SK-N-SH (cell line): ENCODE measurements around the gene MYL12A. TPM values are rescaled to one million over a fixed set of nuclear protein-coding genes. Genes with fewer than 3 reads are reported as not detected.

Experiments
- CTCF ChIA-PET: fragments of 300-600, 350-600 bp; formaldehyde crosslinking; extraction: SDS; loops from one replicate; lab custom pipeline; 2021; lab: Yijun Ruan, JAX
- POLR2A ChIA-PET: fragments of 350-600 bp; sonication (Branson Sonifier 250); formaldehyde crosslinking; extraction: SDS; loops from one replicate; lab custom pipeline; 2020; ENCODE audit warnings: antibody characterized with exemption, inconsistent platforms; lab: Yijun Ruan, JAX
- DNase-seq: peaks from one replicate; pipeline ENCODE4 v3.0.0; 2012
- H2AFZ ChIP-seq: fragments of 200-600 bp; sonication (generic); 2 replicates; pipeline ENCODE4 v1.8.1; 2016; ENCODE audit warnings: antibody characterized with exemption, mild to moderate bottlenecking, low read depth
- H3F3A ChIP-seq: fragments of 200-600 bp; sonication (generic); replicated peaks from 2 replicates; pipeline ENCODE3; 2016; ENCODE audit warnings: antibody characterized with exemption, mild to moderate bottlenecking; ENCODE audit not compliant: insufficient read depth
- H3K27ac ChIP-seq, 2 experiments: fragments of 200-500 bp in 1 of 2; fragments of 200-600 bp in 1 of 2; sonication (Bioruptor generic) in 1 of 2; sonication (generic), shearing (Covaris generic) in 1 of 2; 2 replicates each; pipeline versions ENCODE4 v1.5.1 to v1.6.1; 2014 to 2016; ENCODE audit warnings: low read depth in 2 of 2, inconsistent platforms in 1 of 2, low read length in 1 of 2, mild to moderate bottlenecking in 1 of 2, mixed read lengths in 1 of 2
- H3K27me3 ChIP-seq: fragments of 200-600 bp; sonication (generic), shearing (Covaris generic); 2 replicates; pipeline ENCODE4 v1.6.1; 2016; ENCODE audit warnings: mixed run types; ENCODE audit not compliant: insufficient read depth
- H3K36me3 ChIP-seq, 2 experiments: fragments of 200-500 bp in 1 of 2; fragments of 200-600 bp in 1 of 2; sonication (Bioruptor generic) in 1 of 2; sonication (generic) in 1 of 2; replicated peaks in 1 of 2; 2 replicates each; pipeline versions ENCODE3 to v1.5.1; 2014 to 2016; ENCODE audit warnings: low read length in 1 of 2, mild to moderate bottlenecking in 1 of 2; ENCODE audit not compliant: insufficient read depth in 2 of 2, control insufficient read depth in 1 of 2
- H3K4me1 ChIP-seq, 2 experiments: fragments of 200-500 bp in 1 of 2; fragments of 200-600 bp in 1 of 2; sonication (Bioruptor generic) in 1 of 2; sonication (generic), shearing (Covaris generic) in 1 of 2; 2 replicates each; pipeline versions ENCODE4 v1.5.1 to v1.6.1; 2014 to 2016; ENCODE audit warnings: low read depth in 1 of 2, low read length in 1 of 2, mixed run types in 1 of 2; ENCODE audit not compliant: insufficient read depth in 2 of 2, control insufficient read depth in 1 of 2
- H3K4me2 ChIP-seq: fragments of 200-600 bp; sonication (generic), shearing (Covaris generic); 2 replicates; pipeline ENCODE4 v1.6.1; 2017; ENCODE audit warnings: mixed run types
- H3K4me3 ChIP-seq, 2 experiments: fragments of 200-500 bp in 1 of 2; fragments of 200-600 bp in 1 of 2; sonication (Bioruptor generic) in 1 of 2; sonication (generic), shearing (Covaris generic) in 1 of 2; 2 replicates each; pipeline versions ENCODE4 v1.5.1 to v1.8.1; 2014 to 2016; ENCODE audit warnings: low read depth in 2 of 2, inconsistent platforms in 1 of 2, low read length in 1 of 2, mild to moderate bottlenecking in 1 of 2, mixed read lengths in 1 of 2, moderate library complexity in 1 of 2
- H3K79me2 ChIP-seq: fragments of 200-600 bp; sonication (generic); 2 replicates; pipeline ENCODE4 v1.8.1; 2017; ENCODE audit warnings: mild to moderate bottlenecking; ENCODE audit not compliant: insufficient read depth
- H3K9ac ChIP-seq: fragments of 200-600 bp; sonication (generic); 2 replicates; pipeline ENCODE4 v1.6.1; 2017; ENCODE audit warnings: mixed run types
- H3K9me2 ChIP-seq: fragments of 200-600 bp; sonication (generic); 2 replicates; pipeline ENCODE4 v1.6.1; 2017; ENCODE audit warnings: mixed run types
- H3K9me3 ChIP-seq: fragments of 200-600 bp; sonication (generic); 2 replicates; pipeline ENCODE4 v1.6.1; 2017; ENCODE audit warnings: mixed run types, mild to moderate bottlenecking, moderate library complexity
- H4K20me1 ChIP-seq: fragments of 200-600 bp; sonication (generic); 2 replicates; pipeline ENCODE4 v1.6.1; 2017; ENCODE audit warnings: mild to moderate bottlenecking, mixed run types; ENCODE audit not compliant: insufficient read depth
- ELF1 ChIP-seq: IDR thresholded peaks from 2 replicates; pipeline ENCODE4 v1.4.0; 2012
- EZH2phosphoT487 ChIP-seq: fragments of 200-600 bp; sonication (generic); IDR thresholded peaks from 2 replicates; pipeline ENCODE4 v1.6.1; 2017; ENCODE audit warnings: low read depth, mixed run types, mild to moderate bottlenecking, antibody characterized with exemption, moderate library complexity, borderline replicate concordance
- GABPA ChIP-seq: IDR thresholded peaks from 2 replicates; pipeline ENCODE4 v1.4.0; 2012; ENCODE audit warnings: low read depth, mild to moderate bottlenecking
- MEF2A ChIP-seq: IDR thresholded peaks from 2 replicates; pipeline ENCODE4 v1.4.0; 2012; ENCODE audit warnings: low read depth, borderline replicate concordance
- NFIC ChIP-seq: IDR thresholded peaks from 2 replicates; pipeline ENCODE4 v1.4.0; 2012; ENCODE audit warnings: borderline replicate concordance
- RAD21 ChIP-seq: IDR thresholded peaks from 2 replicates; pipeline ENCODE4 v1.6.1; 2012; ENCODE audit warnings: mild to moderate bottlenecking, low read length
- RCOR1 ChIP-seq: fragments of 150-350 bp; IDR thresholded peaks from 2 replicates; pipeline ENCODE4 v1.6.1; 2017; ENCODE audit warnings: antibody characterized with exemption, low read length
- RXRA ChIP-seq: IDR thresholded peaks from 2 replicates; pipeline ENCODE4 v1.4.0; 2012; ENCODE audit warnings: low read depth, mild to moderate bottlenecking, borderline replicate concordance
- SIN3A ChIP-seq: IDR thresholded peaks from 2 replicates; pipeline ENCODE4 v1.6.1; 2012; ENCODE audit warnings: low read depth, mild to moderate bottlenecking, low read length, moderate library complexity, borderline replicate concordance
- SMC3 ChIP-seq: IDR thresholded peaks from 2 replicates; pipeline ENCODE4 v1.6.1; 2012; ENCODE audit warnings: low read depth, low read length, improper control_type of control experiment
- TAF1 ChIP-seq: IDR thresholded peaks from 2 replicates; pipeline ENCODE4 v1.6.1; 2012; ENCODE audit warnings: low read depth, mild to moderate bottlenecking, low read length, moderate library complexity, borderline replicate concordance
- TEAD4 ChIP-seq: IDR thresholded peaks from 2 replicates; pipeline ENCODE4 v1.4.0; 2012; ENCODE audit warnings: mild to moderate bottlenecking, borderline replicate concordance; ENCODE audit not compliant: insufficient read depth
- WGBS: methylation state at CpG from one replicate; pipeline ENCODE4 v1.1.6; 2017; ENCODE audit warnings: low lambda C conversion rate; 5-methylcytosine and 5-hydroxymethylcytosine counted together
- polyA plus RNA-seq, 3 experiments: library from polyadenylated mRNA; depleted of rRNA; stranded (reverse); fragments of >200 nt; gene quantifications; 2 replicates each; pipeline ENCODE4 v1.2.3, GENCODE V29; 2012
- TF ChIP-seq, protein P1 (sequence below): IDR thresholded peaks from 2 replicates; pipeline ENCODE4 v1.6.1; 2012; ENCODE audit warnings: mild to moderate bottlenecking, low read depth, low read length, moderate library complexity
- TF ChIP-seq, protein P2 (sequence below): fragments of 200-600 bp; sonication (generic); IDR thresholded peaks from 2 replicates; pipeline ENCODE4 v1.6.1; 2017; ENCODE audit warnings: antibody characterized with exemption, mild to moderate bottlenecking, moderate library complexity
- TF ChIP-seq, protein P3 (sequence below): IDR thresholded peaks from 2 replicates; pipeline ENCODE4 v1.4.0; 2012; ENCODE audit warnings: low read depth, borderline replicate concordance
- TF ChIP-seq, protein P4 (sequence below): IDR thresholded peaks from 2 replicates; pipeline ENCODE4; 2012
- TF ChIP-seq, protein P5 (sequence below): fragments of 150-350 bp; IDR thresholded peaks from 2 replicates; pipeline ENCODE4 v1.6.1; 2016; ENCODE audit warnings: mild to moderate bottlenecking, low read depth, low read length

Gene MYL12A
- polyA plus RNA-seq, 1 of the 3 experiments (the other 2 are of a cell fraction): 448 TPM

DNA sequence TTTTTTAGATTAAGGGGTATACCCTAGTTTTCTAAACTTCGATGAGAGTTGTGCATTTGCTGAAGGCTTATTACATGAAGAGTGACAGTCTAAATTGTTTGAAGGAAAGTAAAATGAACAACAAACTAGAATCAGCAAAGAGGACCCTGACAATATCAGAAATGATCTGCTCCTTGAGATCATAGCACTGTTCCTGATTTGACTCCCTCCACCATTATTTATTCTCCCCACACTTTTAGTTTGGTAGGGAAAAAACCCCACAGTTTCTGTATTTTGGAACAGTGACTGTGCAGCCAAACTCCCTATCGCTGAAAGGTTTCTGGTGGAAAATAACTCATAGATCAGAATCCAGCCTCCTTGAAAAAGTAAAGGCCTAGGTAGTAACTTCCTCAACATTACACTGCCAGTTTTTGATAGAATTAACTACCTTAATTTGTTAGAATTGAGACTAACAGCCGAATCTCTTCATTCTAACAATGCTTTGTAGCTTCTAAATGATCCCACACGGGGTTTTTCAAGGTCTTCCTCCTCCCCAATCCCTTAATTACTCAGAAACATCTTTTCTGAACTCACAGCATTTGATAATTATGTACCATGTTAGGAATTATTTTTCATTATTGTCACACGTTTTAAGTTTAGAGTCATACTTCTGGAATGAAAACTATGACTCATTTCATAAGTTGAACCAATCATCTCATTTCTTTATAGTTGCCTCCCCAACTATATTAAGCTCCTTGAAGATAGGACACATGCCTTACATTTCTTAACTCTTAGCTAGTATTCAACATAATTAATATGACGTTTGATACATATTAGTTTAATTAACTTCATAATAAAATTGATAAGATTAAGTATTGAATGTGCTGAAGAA, 2.9 kb downstream of the MYL12A start (continued):
- TF ChIP-seq RCOR1 (no peak), RAD21 (no peak), RXRA (no peak), MEF2A (0 out of 2 replicates have a peak, but pooled peaks have one; percentile 33), SMC3 (no peak)
- TF ChIP-seq, protein P1, sequence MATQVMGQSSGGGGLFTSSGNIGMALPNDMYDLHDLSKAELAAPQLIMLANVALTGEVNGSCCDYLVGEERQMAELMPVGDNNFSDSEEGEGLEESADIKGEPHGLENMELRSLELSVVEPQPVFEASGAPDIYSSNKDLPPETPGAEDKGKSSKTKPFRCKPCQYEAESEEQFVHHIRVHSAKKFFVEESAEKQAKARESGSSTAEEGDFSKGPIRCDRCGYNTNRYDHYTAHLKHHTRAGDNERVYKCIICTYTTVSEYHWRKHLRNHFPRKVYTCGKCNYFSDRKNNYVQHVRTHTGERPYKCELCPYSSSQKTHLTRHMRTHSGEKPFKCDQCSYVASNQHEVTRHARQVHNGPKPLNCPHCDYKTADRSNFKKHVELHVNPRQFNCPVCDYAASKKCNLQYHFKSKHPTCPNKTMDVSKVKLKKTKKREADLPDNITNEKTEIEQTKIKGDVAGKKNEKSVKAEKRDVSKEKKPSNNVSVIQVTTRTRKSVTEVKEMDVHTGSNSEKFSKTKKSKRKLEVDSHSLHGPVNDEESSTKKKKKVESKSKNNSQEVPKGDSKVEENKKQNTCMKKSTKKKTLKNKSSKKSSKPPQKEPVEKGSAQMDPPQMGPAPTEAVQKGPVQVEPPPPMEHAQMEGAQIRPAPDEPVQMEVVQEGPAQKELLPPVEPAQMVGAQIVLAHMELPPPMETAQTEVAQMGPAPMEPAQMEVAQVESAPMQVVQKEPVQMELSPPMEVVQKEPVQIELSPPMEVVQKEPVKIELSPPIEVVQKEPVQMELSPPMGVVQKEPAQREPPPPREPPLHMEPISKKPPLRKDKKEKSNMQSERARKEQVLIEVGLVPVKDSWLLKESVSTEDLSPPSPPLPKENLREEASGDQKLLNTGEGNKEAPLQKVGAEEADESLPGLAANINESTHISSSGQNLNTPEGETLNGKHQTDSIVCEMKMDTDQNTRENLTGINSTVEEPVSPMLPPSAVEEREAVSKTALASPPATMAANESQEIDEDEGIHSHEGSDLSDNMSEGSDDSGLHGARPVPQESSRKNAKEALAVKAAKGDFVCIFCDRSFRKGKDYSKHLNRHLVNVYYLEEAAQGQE: no peak
- TF ChIP-seq, protein P2, sequence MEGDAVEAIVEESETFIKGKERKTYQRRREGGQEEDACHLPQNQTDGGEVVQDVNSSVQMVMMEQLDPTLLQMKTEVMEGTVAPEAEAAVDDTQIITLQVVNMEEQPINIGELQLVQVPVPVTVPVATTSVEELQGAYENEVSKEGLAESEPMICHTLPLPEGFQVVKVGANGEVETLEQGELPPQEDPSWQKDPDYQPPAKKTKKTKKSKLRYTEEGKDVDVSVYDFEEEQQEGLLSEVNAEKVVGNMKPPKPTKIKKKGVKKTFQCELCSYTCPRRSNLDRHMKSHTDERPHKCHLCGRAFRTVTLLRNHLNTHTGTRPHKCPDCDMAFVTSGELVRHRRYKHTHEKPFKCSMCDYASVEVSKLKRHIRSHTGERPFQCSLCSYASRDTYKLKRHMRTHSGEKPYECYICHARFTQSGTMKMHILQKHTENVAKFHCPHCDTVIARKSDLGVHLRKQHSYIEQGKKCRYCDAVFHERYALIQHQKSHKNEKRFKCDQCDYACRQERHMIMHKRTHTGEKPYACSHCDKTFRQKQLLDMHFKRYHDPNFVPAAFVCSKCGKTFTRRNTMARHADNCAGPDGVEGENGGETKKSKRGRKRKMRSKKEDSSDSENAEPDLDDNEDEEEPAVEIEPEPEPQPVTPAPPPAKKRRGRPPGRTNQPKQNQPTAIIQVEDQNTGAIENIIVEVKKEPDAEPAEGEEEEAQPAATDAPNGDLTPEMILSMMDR: no peak
- TF ChIP-seq, all 33 proteins: peak for 7

DNA sequence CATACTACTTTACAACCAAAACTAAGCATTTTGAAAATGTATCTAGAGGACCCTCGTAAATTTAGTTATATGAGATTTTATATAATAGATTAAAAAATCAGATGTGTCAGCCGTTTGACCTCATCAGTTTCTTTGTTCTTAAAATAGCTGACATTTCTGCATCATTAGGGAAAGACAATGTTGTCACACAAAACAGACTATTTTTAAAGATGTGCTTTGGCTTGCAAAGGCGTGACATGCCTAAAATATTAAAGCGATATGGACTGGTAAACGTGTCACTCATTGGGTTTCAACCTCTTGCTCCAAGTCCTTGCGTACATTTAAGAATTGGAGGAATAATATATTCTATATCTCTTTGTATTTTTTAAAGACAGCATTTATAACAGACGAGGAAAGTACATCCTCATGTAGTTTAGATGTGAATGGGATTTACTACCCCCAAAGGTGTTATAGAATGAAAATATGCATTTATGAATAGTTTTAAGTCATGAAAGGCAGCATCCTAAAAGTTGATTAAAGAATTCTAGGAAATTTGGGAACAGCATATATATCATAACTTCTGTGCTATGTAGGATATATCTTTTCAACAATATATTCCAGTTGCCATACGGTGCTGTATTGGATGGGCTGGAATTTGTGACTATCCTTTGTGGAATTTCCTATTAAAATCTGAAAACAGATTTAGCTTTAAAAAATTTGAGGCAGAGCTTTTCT, 3.8 kb downstream of the MYL12A start:
- 73% methylated on average over 8 of the region's 8 CpGs for WGBS
- H3K27me3 ChIP-seq: no peaks in the 10 kb centered on the region
- H3F3A ChIP-seq: peaks cover 71% of the 10 kb centered on the region
- peaks cover 16% of the 10 kb centered on the region for H4K20me1 ChIP-seq
- H3K4me1 ChIP-seq: peaks cover 5 to 40% of the 10 kb centered on the region in 2 experiments; a peak in 3 of 4 replicates
- no peaks in the 10 kb centered on the region for H3K9me3 ChIP-seq
- ChIA-PET POLR2A (no interaction called here), CTCF (interaction anchor here (0.7 kb wide), 1 partner anchor 415 kb away, joined by 3 read pairs; no protein-coding TSS in a partner anchor)
- peak overlapping the region in 1 of 2 experiments; percentile 7; a peak in 2 of 4 replicates for H3K4me3 ChIP-seq
- peaks cover 93% of the 10 kb centered on the region for H3K79me2 ChIP-seq
- peaks cover 45 to 52% of the 10 kb centered on the region in 2 experiments for H3K36me3 ChIP-seq
- peak overlapping the region; percentile 46 for H3K4me2 ChIP-seq
- H2AFZ ChIP-seq: no peak overlapping the region
- no peaks in the 10 kb centered on the region for H3K9me2 ChIP-seq
- H3K27ac ChIP-seq: peak overlapping the region; percentile 63 to 94; a peak in 3 of 4 replicates
- DNase-seq: no peak
- H3K9ac ChIP-seq: peak overlapping the region; percentile 34; the same call in 1 of the 2 replicates
- TF ChIP-seq GABPA (no peak), SIN3A (no peak), RCOR1 (no peak), ELF1 (no peak), TEAD4 (0 out of 2 replicates have a peak, but pooled peaks have one; percentile 42), TAF1 (no peak), EZH2phosphoT487 (no peak), NFIC (no peak)
- TF ChIP-seq, protein P2: no peak
- TF ChIP-seq, protein P3, sequence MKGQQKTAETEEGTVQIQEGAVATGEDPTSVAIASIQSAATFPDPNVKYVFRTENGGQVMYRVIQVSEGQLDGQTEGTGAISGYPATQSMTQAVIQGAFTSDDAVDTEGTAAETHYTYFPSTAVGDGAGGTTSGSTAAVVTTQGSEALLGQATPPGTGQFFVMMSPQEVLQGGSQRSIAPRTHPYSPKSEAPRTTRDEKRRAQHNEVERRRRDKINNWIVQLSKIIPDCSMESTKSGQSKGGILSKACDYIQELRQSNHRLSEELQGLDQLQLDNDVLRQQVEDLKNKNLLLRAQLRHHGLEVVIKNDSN: no peak
- TF ChIP-seq, protein P4, sequence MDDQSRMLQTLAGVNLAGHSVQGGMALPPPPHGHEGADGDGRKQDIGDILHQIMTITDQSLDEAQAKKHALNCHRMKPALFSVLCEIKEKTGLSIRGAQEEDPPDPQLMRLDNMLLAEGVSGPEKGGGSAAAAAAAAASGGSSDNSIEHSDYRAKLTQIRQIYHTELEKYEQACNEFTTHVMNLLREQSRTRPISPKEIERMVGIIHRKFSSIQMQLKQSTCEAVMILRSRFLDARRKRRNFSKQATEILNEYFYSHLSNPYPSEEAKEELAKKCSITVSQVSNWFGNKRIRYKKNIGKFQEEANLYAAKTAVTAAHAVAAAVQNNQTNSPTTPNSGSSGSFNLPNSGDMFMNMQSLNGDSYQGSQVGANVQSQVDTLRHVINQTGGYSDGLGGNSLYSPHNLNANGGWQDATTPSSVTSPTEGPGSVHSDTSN: no peak
- TF ChIP-seq, protein P5, sequence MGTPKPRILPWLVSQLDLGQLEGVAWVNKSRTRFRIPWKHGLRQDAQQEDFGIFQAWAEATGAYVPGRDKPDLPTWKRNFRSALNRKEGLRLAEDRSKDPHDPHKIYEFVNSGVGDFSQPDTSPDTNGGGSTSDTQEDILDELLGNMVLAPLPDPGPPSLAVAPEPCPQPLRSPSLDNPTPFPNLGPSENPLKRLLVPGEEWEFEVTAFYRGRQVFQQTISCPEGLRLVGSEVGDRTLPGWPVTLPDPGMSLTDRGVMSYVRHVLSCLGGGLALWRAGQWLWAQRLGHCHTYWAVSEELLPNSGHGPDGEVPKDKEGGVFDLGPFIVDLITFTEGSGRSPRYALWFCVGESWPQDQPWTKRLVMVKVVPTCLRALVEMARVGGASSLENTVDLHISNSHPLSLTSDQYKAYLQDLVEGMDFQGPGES: no peak
